Measurements from ENCODE around the gene STAB1. TPM values are rescaled to one million over a fixed set of nuclear protein-coding genes. Genes with fewer than 3 reads are reported as not detected.

The STAB1 gene
- total and polyA plus RNA-seq, 2 of the 13 experiments (the other 11 are each of a cell fraction or from before 2014, with no cell fraction given), result 0.09 to 0.34 TPM

DNA sequence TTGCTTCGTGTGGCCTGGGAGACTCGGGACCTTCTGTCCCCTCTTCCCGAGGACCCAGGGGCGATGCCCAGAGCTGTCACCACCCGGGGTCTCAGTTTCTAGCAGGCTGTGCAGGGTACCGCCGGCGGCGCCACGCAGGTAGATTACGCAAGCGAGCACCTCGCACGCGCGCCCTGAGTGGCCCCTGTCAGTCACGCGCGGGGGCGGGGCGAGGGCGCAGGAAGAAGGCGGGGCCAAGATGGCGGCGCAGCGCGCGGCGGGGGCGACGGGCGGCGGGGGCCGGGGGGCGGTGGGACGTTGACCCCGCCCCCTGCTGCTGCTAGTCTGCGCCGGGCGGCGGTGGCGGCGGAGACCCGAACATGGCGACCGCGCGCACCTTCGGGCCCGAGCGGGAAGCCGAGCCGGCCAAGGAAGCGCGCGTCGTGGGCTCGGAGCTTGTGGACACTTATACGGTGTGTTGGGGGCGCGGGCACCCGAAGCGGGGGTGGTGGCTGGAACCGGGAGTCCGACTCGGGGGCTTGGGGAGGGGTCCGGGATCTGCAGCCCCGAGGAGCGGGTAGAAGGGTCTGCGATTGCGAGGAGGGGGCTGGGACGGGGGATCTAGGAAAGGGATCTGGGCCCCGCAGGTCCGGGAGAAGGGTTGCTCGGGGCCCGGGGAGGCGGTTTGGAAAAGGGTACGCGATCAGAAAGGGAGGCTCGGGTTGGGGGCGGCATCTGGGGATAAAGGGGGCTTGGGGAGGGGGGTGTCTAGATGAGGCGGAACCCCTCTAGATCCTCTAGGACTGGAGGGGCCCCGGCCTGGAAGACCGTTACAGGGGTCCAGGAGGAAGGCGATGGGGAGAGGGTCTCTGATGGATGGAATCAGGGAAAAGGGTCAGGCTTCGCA is 39.6 kb upstream of the STAB1 start, which contains the start of gene NISCH (continued):
- TF ChIP-seq, protein P1, sequence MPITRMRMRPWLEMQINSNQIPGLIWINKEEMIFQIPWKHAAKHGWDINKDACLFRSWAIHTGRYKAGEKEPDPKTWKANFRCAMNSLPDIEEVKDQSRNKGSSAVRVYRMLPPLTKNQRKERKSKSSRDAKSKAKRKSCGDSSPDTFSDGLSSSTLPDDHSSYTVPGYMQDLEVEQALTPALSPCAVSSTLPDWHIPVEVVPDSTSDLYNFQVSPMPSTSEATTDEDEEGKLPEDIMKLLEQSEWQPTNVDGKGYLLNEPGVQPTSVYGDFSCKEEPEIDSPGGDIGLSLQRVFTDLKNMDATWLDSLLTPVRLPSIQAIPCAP (CRISPR knock-in tag; IDR thresholded peaks at IDR 0.05; ENCODE audit: low read depth), result no peak
- no peak for TF ChIP-seq ZNF878 (CRISPR knock-in tag; IDR thresholded peaks at IDR 0.05)
- TF ChIP-seq MIER2 (CRISPR knock-in tag; IDR thresholded peaks at IDR 0.05), result no peak
- no peak for TF ChIP-seq ZNF670 (CRISPR knock-in tag; IDR thresholded peaks at IDR 0.05; ENCODE audit: borderline replicate concordance)
- no peak for TF ChIP-seq TOPORS (CRISPR knock-in tag; IDR thresholded peaks at IDR 0.05)
- TF ChIP-seq GABPA (IDR thresholded peaks at IDR 0.05; ENCODE audit: low read depth, low read length), result no peak
- peak; percentile 45; the same call in 1 of the 2 replicates for TF ChIP-seq GABPA (CRISPR knock-in tag; IDR thresholded peaks at IDR 0.05; ENCODE audit: low read depth)
- no peak for TF ChIP-seq ARID2 (CRISPR knock-in tag; IDR thresholded peaks at IDR 0.05; ENCODE audit: borderline replicate concordance)
- TF ChIP-seq RNF2 (conservative IDR thresholded peaks at IDR 0.05; ENCODE audit: low read depth), result no peak
- TF ChIP-seq, protein P2, sequence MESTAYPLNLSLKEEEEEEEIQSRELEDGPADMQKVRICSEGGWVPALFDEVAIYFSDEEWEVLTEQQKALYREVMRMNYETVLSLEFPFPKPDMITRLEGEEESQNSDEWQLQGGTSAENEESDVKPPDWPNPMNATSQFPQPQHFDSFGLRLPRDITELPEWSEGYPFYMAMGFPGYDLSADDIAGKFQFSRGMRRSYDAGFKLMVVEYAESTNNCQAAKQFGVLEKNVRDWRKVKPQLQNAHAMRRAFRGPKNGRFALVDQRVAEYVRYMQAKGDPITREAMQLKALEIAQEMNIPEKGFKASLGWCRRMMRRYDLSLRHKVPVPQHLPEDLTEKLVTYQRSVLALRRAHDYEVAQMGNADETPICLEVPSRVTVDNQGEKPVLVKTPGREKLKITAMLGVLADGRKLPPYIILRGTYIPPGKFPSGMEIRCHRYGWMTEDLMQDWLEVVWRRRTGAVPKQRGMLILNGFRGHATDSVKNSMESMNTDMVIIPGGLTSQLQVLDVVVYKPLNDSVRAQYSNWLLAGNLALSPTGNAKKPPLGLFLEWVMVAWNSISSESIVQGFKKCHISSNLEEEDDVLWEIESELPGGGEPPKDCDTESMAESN (CRISPR knock-in tag; conservative IDR thresholded peaks at IDR 0.05), result peak; percentile 87; the same call in 1 of the 2 replicates
- TF ChIP-seq PHB2 (IDR thresholded peaks at IDR 0.05; ENCODE audit: partially characterized antibody), result no peak
- TF ChIP-seq, protein P3, sequence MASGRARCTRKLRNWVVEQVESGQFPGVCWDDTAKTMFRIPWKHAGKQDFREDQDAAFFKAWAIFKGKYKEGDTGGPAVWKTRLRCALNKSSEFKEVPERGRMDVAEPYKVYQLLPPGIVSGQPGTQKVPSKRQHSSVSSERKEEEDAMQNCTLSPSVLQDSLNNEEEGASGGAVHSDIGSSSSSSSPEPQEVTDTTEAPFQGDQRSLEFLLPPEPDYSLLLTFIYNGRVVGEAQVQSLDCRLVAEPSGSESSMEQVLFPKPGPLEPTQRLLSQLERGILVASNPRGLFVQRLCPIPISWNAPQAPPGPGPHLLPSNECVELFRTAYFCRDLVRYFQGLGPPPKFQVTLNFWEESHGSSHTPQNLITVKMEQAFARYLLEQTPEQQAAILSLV (CRISPR knock-in tag; IDR thresholded peaks at IDR 0.05; ENCODE audit: borderline replicate concordance), result no peak
- no peak for TF ChIP-seq MBD4 (IDR thresholded peaks at IDR 0.05; ENCODE audit: borderline replicate concordance, low read length)
- TF ChIP-seq ZBTB21 (CRISPR knock-in tag; IDR thresholded peaks at IDR 0.05), result no peak
- TF ChIP-seq ZNF75D (CRISPR knock-in tag; IDR thresholded peaks at IDR 0.05; ENCODE audit: borderline replicate concordance), result no peak
- TF ChIP-seq DNMT1 (CRISPR knock-in tag; IDR thresholded peaks at IDR 0.05), result no peak
- no peak for TF ChIP-seq NFKB2 (CRISPR knock-in tag; IDR thresholded peaks at IDR 0.05; ENCODE audit: borderline replicate concordance)
- TF ChIP-seq, protein P4, sequence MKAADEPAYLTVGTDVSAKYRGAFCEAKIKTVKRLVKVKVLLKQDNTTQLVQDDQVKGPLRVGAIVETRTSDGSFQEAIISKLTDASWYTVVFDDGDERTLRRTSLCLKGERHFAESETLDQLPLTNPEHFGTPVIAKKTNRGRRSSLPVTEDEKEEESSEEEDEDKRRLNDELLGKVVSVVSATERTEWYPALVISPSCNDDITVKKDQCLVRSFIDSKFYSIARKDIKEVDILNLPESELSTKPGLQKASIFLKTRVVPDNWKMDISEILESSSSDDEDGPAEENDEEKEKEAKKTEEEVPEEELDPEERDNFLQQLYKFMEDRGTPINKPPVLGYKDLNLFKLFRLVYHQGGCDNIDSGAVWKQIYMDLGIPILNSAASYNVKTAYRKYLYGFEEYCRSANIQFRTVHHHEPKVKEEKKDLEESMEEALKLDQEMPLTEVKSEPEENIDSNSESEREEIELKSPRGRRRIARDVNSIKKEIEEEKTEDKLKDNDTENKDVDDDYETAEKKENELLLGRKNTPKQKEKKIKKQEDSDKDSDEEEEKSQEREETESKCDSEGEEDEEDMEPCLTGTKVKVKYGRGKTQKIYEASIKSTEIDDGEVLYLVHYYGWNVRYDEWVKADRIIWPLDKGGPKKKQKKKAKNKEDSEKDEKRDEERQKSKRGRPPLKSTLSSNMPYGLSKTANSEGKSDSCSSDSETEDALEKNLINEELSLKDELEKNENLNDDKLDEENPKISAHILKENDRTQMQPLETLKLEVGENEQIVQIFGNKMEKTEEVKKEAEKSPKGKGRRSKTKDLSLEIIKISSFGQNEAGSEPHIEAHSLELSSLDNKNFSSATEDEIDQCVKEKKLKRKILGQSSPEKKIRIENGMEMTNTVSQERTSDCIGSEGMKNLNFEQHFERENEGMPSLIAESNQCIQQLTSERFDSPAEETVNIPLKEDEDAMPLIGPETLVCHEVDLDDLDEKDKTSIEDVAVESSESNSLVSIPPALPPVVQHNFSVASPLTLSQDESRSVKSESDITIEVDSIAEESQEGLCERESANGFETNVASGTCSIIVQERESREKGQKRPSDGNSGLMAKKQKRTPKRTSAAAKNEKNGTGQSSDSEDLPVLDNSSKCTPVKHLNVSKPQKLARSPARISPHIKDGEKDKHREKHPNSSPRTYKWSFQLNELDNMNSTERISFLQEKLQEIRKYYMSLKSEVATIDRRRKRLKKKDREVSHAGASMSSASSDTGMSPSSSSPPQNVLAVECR (CRISPR knock-in tag; IDR thresholded peaks at IDR 0.05; ENCODE audit: borderline replicate concordance), result peak; percentile 86
- TF ChIP-seq PLRG1 (conservative IDR thresholded peaks at IDR 0.05), result no peak

All from HepG2 (cell line).